Occipital lobe (tissue), 2 donors: ENCODE data around the gene TTC9B. TPM values are rescaled to one million over a fixed set of nuclear protein-coding genes. Genes with fewer than 3 reads are reported as not detected.

ENCODE experiments used
- DNase-seq: peaks from one replicate; lab custom pipeline; 2025; lab: John Stamatoyannopoulos, UW
- total RNA-seq: library from RNA; depleted of rRNA; stranded (reverse); fragments of >200 nt; gene quantifications from one replicate; pipeline ENCODE4 v1.2.3, GENCODE V29; 2014

TTC9B gene
- total RNA-seq, 1 donor from 2014 or later, result 59.0 TPM

- no peak for DNase-seq
Measured at GRCh38 chr19:40249201-40249600, 31.0 kb upstream of the TTC9B start.

- no peak for DNase-seq
Measured at GRCh38 chr19:40247735-40248262, 29.6 kb upstream of the TTC9B start.

GRCh38 chr19:40247178-40247577 is 29.0 kb upstream of the TTC9B start:
- DNase-seq, result no peak

GRCh38 chr19:40246292-40247073 is 28.3 kb upstream of the TTC9B start:
- DNase-seq, result no peak

GRCh38 chr19:40245506-40246128 is 27.4 kb upstream of the TTC9B start:
- no peak for DNase-seq

GRCh38 chr19:40244579-40245317 is 26.6 kb upstream of the TTC9B start:
- no peak for DNase-seq

- no peak for DNase-seq
Measured at GRCh38 chr19:40243181-40243580, 25.0 kb upstream of the TTC9B start.

GRCh38 chr19:40242480-40242879 is 24.3 kb upstream of the TTC9B start:
- no peak for DNase-seq

GRCh38 chr19:40241809-40242384 is 23.7 kb upstream of the TTC9B start:
- peak; percentile 74 for DNase-seq

GRCh38 chr19:40241125-40241808 is 23.1 kb upstream of the TTC9B start:
- no peak for DNase-seq

GRCh38 chr19:40240332-40240731 is 22.1 kb upstream of the TTC9B start:
- no peak for DNase-seq

- DNase-seq, result no peak
Measured at GRCh38 chr19:40239415-40240226, 21.4 kb upstream of the TTC9B start.

GRCh38 chr19:40238775-40239174 is 20.6 kb upstream of the TTC9B start:
- DNase-seq, result no peak

GRCh38 chr19:40237791-40238190 is 19.6 kb upstream of the TTC9B start:
- DNase-seq, result no peak

GRCh38 chr19:40236366-40236765 is 18.2 kb upstream of the TTC9B start:
- DNase-seq, result no peak

GRCh38 chr19:40236026-40236355 is 17.8 kb upstream of the TTC9B start:
- DNase-seq, result no peak

- no peak for DNase-seq
Measured at GRCh38 chr19:40235238-40236025, 17.2 kb upstream of the TTC9B start.

- DNase-seq, result no peak
Measured at GRCh38 chr19:40234429-40235237, 16.4 kb upstream of the TTC9B start.
